Activated effector memory CD4-positive, alpha-beta T cell treated with Interleukin-2 at 50 U/mL for 16 hours (primary cell): ENCODE measurements around the gene GNPTG.
"Not testable (repeated sequence)": the region's sequence is repeated elsewhere in the genome, so short reads cannot be mapped to it uniquely, and the experiment has no call there.

ENCODE experiments used
- DNase-seq: peaks from one replicate; pipeline ENCODE4 v3.0.0-alpha.2; 2020

The GNPTG gene

DNA sequence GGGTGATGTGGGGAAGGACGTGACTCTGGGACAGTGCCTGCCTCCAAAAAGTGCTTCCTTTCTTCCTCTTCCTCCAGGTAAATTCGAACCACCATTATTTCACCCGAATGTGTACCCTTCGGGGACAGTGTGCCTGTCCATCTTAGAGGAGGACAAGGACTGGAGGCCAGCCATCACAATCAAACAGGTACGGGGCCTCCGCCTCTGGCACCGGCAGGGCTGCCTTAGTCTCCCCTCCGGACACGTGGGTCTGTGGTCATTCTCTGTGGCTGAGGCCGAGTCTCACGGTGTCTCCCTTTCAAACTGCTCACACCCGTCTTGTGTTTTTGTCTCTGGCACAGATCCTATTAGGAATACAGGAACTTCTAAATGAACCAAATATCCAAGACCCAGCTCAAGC is 31.6 kb upstream of the GNPTG start:
- DNase-seq, result no peak

- DNase-seq, result no peak
These were observed 31.0 kb upstream of the GNPTG start for GRCh38 chr16:1320658-1321240.

GRCh38 chr16:1322407-1322806 is 29.3 kb upstream of the GNPTG start:
- DNase-seq, result no peak

- DNase-seq, result no peak
These were observed 28.2 kb upstream of the GNPTG start for GRCh38 chr16:1323296-1324239.

- no peak for DNase-seq
These were observed 27.4 kb upstream of the GNPTG start for GRCh38 chr16:1324286-1324826.

DNA sequence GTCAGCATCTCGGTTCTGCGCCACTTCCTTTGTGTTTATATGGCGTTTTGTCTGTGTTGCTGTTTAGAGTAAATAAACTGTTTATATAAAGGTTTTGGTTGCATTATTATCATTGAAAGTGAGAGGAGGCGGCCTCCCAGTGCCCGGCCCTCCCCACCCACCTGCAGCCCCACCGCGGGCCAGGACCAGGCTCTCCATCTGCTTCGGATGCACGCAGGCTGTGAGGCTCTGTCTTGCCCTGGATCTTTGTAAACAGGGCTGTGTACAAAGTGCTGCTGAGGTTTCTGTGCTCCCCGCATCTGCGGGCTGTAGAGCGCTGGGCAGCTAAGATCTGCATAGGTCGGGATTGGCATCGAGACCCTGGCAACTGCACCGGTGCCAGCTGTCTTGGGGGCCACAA is 26.5 kb upstream of the GNPTG start:
- DNase-seq, result no peak

- no peak for DNase-seq
These were observed 25.9 kb upstream of the GNPTG start for GRCh38 chr16:1325673-1326371.

- DNase-seq, result no peak
These were observed 25.3 kb upstream of the GNPTG start for GRCh38 chr16:1326391-1326790.

GRCh38 chr16:1326946-1327618 is 24.6 kb upstream of the GNPTG start:
- DNase-seq, result no peak

DNA sequence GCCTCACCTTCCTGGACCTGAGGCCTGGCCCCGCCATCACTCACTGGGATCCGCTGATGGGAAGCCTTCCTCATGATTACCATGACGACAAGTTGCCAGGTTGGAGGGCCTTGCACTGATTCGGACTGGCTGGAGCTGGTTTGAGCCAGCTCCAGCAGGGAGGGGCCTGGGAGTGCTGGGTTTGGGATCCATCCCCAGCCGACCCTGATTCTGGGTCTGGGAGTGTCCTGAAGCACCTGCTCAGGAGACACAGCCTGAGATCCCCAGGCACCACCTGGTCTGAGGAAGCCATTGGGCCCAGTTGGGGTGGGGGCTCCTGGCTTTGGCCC is 24.1 kb upstream of the GNPTG start:
- no peak for DNase-seq

DNA sequence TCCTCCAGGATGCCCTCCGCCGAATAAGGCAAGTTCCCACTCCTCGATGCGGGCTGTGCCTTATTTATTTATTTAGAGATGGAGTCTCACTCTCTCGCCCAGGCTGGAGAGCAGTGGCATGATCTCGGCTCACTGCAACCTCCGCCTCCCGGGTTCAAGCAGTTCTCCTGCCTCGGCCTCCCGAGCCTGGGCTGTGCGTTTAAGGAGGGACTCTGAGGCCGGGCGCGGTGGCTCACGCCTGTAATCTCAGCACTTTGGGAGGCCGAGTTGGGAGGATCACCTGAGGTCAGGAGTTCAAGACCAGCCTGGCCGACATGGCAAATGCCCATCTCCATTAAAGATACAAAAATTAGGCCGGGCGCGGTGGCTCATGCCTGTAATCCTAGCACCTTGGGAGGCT is 23.6 kb upstream of the GNPTG start:
- not testable (repeated sequence) for DNase-seq

DNA sequence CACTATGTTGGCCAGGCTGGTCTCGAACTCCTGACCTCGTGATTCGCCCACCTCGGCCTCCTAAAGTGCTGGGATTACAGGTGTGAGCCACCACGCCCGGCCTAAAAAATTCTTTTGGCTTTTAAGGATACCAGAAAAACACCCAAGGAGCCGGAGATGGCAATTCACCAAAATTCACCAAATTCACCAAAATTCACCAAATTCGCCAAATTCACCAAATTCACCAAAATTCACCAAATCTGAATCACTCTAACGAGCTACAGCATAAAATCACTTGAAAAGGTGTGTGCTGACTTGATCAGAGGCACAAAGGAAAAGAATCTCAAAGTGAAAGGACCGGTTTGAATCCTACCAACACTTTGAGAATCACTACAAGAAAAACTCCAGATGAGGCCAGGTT is 22.8 kb upstream of the GNPTG start:
- not testable (repeated sequence) for DNase-seq

DNA sequence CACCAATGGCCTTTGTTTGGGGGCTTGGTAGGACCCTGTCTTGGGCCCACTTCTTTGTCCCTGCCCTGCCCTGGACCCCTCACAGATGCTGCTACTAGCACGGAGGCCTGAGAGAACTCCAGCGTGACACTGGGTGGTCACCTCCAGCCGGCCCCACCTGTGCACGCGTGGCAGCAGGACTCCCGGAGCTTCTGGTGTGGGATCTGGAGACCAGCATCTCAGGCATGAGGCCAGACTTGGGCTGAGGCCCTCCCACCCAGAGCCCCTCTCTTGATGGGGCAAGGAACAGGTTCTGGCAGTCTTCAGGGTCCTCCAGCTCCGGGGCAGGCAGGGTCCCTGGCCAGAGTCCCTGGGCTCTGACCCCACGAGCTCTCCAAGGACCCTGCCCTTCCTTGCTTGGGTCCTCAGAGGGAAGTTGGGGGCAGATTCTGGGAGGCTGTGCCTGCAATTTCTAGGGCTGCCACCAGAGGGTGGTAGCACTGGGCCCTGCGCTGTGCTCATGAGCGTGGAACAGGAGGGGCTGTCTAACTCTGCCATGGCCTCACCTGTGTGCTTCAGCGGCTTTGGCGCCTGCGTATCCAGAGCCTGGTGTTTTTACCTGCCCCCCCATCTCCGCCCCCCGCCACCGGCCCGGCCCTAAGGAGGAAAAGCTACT is 21.3 kb upstream of the GNPTG start:
- DNase-seq, result no peak

- no peak for DNase-seq
These were observed 20.6 kb upstream of the GNPTG start for GRCh38 chr16:1330931-1331711.

DNA sequence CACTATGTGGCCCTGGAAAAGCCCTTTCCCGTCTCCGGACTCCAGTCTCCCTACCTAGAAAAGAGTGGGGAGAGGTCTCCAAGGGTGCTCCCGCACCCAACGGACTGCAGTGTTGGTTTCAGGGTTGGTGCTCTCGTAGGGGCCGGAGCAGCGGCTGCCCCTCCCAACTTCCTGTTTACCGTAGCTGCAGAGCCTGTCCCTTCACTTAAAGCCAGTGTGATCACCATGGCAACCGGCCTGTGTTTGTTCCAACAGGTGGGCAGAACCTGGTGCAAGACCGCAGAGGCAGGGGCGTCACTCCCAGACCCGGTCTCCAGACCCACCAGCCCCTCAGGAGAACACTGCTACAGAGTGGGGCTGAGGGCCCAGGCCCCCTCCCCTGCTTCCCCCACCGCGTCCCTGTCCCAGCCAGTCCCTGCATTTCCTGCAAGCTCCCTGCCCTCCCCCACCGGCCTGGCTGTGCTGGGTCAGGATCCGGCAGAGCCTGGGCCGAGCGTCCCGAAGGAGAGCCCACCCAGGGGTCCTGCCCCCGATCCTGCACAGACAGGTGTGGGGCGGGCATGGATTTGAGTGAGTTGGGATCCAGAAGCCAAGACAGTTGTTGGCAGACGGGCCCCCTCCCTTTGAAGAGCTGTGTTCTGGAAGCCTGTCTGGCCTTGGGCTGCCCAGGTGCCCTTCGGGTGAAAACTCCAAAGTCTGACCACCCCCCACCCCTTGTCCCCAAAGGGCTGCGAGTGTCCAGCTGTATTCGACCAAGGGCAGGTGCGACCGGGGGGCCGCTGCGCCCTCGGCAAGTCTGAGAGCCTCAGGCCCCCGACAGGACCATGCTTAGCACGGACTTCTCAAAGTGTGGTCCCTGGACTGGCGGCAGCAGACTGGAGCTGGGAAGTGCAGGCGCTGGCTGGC is 19.8 kb upstream of the GNPTG start:
- DNase-seq, result no peak

DNA sequence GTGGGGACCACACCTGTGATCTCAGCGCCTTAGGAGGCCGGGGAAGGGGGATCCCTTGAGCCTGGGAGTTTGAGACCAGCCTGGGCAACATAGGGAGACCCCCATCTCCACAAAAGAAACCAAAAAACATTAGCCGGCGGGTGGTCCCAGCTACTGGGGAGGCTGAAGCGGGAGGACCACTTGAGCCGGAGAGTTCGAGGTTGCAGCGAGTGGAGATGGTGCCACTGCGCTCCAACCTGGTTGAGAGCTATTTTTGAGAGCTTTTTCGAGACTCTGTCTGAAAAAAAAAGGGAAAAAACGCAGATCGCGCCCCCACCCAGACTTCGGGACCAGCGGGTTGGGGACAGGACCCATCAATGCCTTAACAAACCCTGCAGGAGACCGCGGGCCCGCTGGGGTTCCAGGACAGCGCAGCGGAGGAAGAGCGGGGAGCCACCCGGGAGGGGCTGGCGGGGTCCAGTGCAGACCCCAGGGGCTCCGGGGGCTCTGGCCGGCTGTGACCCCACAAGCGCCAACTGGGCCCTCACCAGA is 19.0 kb upstream of the GNPTG start:
- DNase-seq, result no peak

DNA sequence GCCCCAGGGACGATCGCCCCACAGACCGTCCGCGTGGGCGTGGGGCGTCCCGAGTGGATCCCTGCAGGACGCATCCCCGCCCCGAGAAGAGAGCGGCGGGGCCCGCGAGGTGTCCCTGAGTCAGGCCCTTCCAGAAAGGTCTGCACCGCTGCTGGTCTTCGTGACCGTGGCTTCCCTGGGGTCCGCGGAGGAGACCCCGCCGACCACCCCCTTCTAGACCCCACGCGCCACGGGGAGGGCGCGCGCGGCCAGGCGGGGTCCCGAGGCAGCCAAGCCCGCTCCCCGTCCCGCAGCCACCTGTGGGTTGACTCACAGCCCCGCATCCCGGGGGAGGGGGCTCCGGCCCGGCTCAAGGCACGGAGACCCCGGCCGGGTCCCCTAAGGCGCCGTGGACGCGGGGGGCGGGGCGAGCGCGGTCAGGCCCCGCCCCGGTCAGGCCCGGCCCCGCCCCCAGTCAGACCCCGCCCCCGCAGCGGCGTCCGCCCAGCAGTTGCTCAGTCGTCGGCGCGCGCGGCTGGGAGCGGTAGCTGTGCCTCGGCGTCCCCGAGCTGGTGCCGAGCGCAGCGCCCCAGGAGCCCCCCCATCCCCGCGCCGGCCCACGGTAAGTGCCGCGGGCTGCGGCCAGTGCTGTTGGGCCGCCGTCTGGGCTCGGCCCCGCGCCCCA is 18.4 kb upstream of the GNPTG start, which contains the start of gene BAIAP3:
BAIAP3 (plus strand) TSS at position 497 of the 664 bp plus-strand sequence. CDS start 4,905 bp downstream, outside the sequence.
- DNase-seq, result peak; percentile 30

GRCh38 chr16:1333854-1334700 is 17.7 kb upstream of the GNPTG start:
- no peak for DNase-seq

DNA sequence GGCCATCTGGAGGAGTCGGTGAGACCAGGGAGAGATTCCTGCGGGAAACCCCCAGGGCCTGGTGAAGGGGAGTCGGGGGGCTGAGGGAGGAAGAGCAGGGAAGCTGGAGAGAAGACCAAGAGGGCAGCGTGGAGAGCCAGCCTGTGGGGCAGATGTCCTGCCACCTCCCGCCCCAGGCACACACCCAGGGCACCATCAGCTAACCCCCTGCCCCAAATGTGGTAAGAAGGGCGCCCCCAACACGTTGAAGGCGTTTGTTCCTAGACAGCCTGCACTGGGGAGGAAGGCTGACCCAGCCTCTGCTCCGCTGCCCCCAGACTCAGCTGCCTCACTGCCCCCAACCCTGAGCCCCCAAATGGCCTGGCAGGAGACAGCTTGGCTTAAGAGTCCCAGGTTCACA is 17.0 kb upstream of the GNPTG start:
- DNase-seq, result no peak
